H1 (cell line): Measurements from ENCODE around the gene CUX1.

Experiments used
- CTCF ChIP-seq, 3 experiments: IDR thresholded peaks; 1 replicate in 2 of 3; 2 replicates in 1 of 3; pipeline versions ENCODE4 v1.5.1 to v1.6.1; 2011; ENCODE audit warnings: low read length in 3 of 3, mild to moderate bottlenecking in 3 of 3, inconsistent platforms in 2 of 3, low read depth in 1 of 3, moderate library complexity in 1 of 3; ENCODE audit not compliant: insufficient read depth in 1 of 3; ENCODE audit errors: control extremely low read depth in 1 of 3
- HDAC2 ChIP-seq, 2 experiments: fragments of 300-600 bp in 1 of 2; sonication (generic) in 1 of 2; IDR thresholded peaks; 2 replicates each; pipeline ENCODE4 v1.6.1; 2011 to 2012; ENCODE audit warnings: low read depth in 2 of 2, low read length in 2 of 2, mild to moderate bottlenecking in 2 of 2, moderate library complexity in 2 of 2, borderline replicate concordance in 1 of 2, inconsistent platforms in 1 of 2
- JUND ChIP-seq: IDR thresholded peaks from 2 replicates; pipeline ENCODE4 v1.6.1; 2011; ENCODE audit warnings: mild to moderate bottlenecking, improper control_type of control experiment, low read length
- MAFK ChIP-seq: IDR thresholded peaks from 2 replicates; pipeline ENCODE4 v1.6.1; 2012; ENCODE audit warnings: low read depth, mild to moderate bottlenecking, improper control_type of control experiment, low read length
- POLR2A ChIP-seq, 2 experiments: IDR thresholded peaks; 1 replicate in 1 of 2; 2 replicates in 1 of 2; pipeline ENCODE4 v1.6.1; 2011; ENCODE audit warnings: low read depth in 2 of 2, low read length in 2 of 2, mild to moderate bottlenecking in 2 of 2; ENCODE audit errors: control extremely low read depth in 1 of 2

DNA sequence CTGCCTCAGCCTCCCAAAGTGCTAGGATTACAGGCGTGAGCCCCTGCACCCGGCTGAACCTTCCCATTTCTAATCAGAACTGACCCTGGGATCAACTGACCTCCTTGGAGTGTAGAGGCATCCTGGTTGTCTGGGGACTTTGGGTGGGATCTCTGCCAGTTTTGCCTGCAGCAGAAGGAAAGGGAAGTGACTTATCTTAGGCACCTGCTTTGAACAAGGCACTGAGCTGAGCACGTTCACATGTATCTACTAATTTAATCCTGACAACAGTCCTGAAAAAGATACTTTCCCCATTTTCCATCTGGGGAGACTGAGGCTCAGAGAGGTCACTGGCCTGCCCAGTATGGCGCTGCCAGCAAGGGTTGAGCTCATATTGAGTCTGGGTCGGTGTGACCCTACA lies 153.4 kb downstream of the CUX1 start:
- TF ChIP-seq CTCF (IDR thresholded peaks at IDR 0.05; ENCODE audit: control extremely low read depth in 1 of 3, insufficient read depth in 1 of 3, low read depth in 1 of 3, low read length in 3 of 3) (no peak), POLR2A (IDR thresholded peaks at IDR 0.05; ENCODE audit: control extremely low read depth in 1 of 2, low read depth in 2 of 2, low read length in 2 of 2) (no peak), JUND (no peak), MAFK (no peak), HDAC2 (IDR thresholded peaks at IDR 0.05; ENCODE audit: borderline replicate concordance in 1 of 2, low read depth in 2 of 2, low read length in 2 of 2) (no peak)
